PC-9 (cell line): ENCODE results near the gene AFAP1. TPM values are rescaled to one million over a fixed set of nuclear protein-coding genes. Genes with fewer than 3 reads are reported as not detected.
A peak's percentile ranks its signal among the peaks of the same experiment; 100 is the strongest.

Experiments used
- BruUV-seq: library from RNA; stranded (reverse); fragments of 400-500 nt; replicated peaks from 2 replicates; lab custom pipeline; 2021; lab: Mats Ljungman, UMichigan
- CTCF ChIA-PET: fragments of 300-600 bp; sonication (Branson Sonifier 250); formaldehyde crosslinking; loops from one replicate; lab custom pipeline; 2022; ENCODE audit warnings: antibody characterized with exemption; lab: Charles Lee
- POLR2A ChIA-PET: fragments of 300-600 bp; sonication (Branson Sonifier 250); formaldehyde crosslinking; loops from one replicate; lab custom pipeline; 2022; ENCODE audit warnings: antibody characterized with exemption; ENCODE audit not compliant: unreplicated experiment; lab: Charles Lee
- DNase-seq, 2 experiments: peaks; one replicate each; pipeline versions ENCODE4 v3.0.0 to v3.0.0-alpha.2; 2015 to 2022; ENCODE audit warnings: mixed read lengths in 1 of 2
- H2AFZ ChIP-seq: fragments of 200-600 bp; sonication (generic); 2 replicates; pipeline ENCODE4 v1.8.1; 2017; ENCODE audit warnings: antibody characterized with exemption
- H3F3A ChIP-seq: fragments of 200-600 bp; sonication (generic); 2 replicates; pipeline ENCODE4 v1.8.1; 2017; ENCODE audit warnings: antibody characterized with exemption, mild to moderate bottlenecking, low read depth; ENCODE audit not compliant: insufficient read depth
- H3K27ac ChIP-seq: fragments of 200-600 bp; sonication (generic); 2 replicates; pipeline ENCODE4 v1.6.1; 2016; ENCODE audit warnings: mixed run types
- H3K27me3 ChIP-seq: fragments of 200-600 bp; sonication (generic); 2 replicates; pipeline ENCODE4 v1.6.1; 2016; ENCODE audit warnings: low read depth, mixed run types; ENCODE audit not compliant: insufficient read depth
- H3K36me3 ChIP-seq: fragments of 200-600 bp; sonication (generic); 2 replicates; pipeline ENCODE4 v1.6.1; 2016; ENCODE audit warnings: low read depth, mixed run types
- H3K4me1 ChIP-seq: fragments of 200-600 bp; sonication (generic); replicated peaks from 2 replicates; pipeline ENCODE4 v1.6.1; 2016; ENCODE audit warnings: mixed run types; ENCODE audit not compliant: insufficient read depth
- H3K4me2 ChIP-seq: fragments of 200-600 bp; sonication (generic); 2 replicates; pipeline ENCODE4 v1.6.1; 2017; ENCODE audit warnings: mixed run types
- H3K4me3 ChIP-seq: fragments of 200-600 bp; sonication (generic); 2 replicates; pipeline ENCODE4 v1.6.1; 2016; ENCODE audit warnings: mixed run types
- H3K79me2 ChIP-seq: fragments of 200-600 bp; sonication (generic); 2 replicates; pipeline ENCODE4 v1.6.1; 2017; ENCODE audit warnings: low read depth, mixed run types
- H3K9me2 ChIP-seq: fragments of 200-600 bp; sonication (generic); 2 replicates; pipeline ENCODE4 v1.8.1; 2017; ENCODE audit warnings: mild to moderate bottlenecking; ENCODE audit not compliant: insufficient read depth
- H3K9me3 ChIP-seq: fragments of 200-600 bp; sonication (generic); 2 replicates; pipeline ENCODE4 v1.8.1; 2016; ENCODE audit warnings: low read depth; ENCODE audit not compliant: insufficient read depth
- H4K20me1 ChIP-seq: fragments of 200-600 bp; sonication (generic); 2 replicates; pipeline ENCODE4 v1.8.1; 2017; ENCODE audit not compliant: insufficient read depth
- CTCF ChIP-seq: fragments of 200-600 bp; sonication (generic); conservative IDR thresholded peaks from 2 replicates; pipeline ENCODE4 v1.6.1; 2017; ENCODE audit warnings: mixed run types, antibody characterized with exemption, mild to moderate bottlenecking, moderate library complexity
- EZH2 ChIP-seq: fragments of 200-600 bp; sonication (generic); IDR thresholded peaks from 2 replicates; pipeline ENCODE4 v1.8.0; 2017; ENCODE audit warnings: antibody characterized with exemption, low read depth
- intact Hi-C: fragments of 100-400 bp; cut with micrococcal nuclease; formaldehyde crosslinking; loops from one replicate; pipeline ENCODE4 v1.10.0; 2022; ENCODE audit not compliant: unreplicated experiment
- total RNA-seq: library from RNA; stranded (reverse); gene quantifications from 2 replicates; pipeline ENCODE4 v1.2.3, GENCODE V29; 2021

The AFAP1 gene
- total RNA-seq, 1 experiment from 2014 or later, result 69.6 TPM

DNA sequence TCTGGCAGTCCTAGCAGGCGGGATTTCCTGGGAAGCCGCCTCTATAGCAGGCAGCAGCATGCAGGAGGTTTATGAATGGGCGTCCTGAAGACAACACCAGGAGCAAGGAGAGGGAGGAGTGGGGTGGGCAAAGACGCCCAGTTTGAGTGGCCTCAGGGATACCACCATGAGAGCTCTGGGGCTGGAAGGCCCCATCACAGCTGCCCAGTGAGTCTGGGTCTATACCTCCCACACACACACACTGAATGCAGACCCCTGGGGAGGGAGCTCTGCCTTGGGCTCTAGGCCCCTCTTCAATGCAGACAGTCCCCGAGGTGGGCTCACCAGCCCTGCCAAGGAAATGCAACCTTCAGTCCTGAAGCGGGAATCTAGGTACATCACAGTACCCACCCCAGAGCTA, 98.6 kb downstream of the AFAP1 start:
- H3K9me3 ChIP-seq, result no peaks in the 10 kb centered on the region
- ChIA-PET POLR2A (no interaction called here), CTCF (interaction anchor here (0.5 to 0.9 kb wide), 2 partner anchors 39 to 82 kb away, joined by 6 to 10 read pairs; no protein-coding TSS in a partner anchor)
- H3K4me3 ChIP-seq, result no peak overlapping the region
- no peak for TF ChIP-seq CTCF
- no peak for TF ChIP-seq EZH2
- intact Hi-C loops, result no loop called here
- H3K9me2 ChIP-seq, result no peaks in the 10 kb centered on the region
- no peak overlapping the region for H3K4me2 ChIP-seq
- H3F3A ChIP-seq, result peaks cover 44% of the 10 kb centered on the region
- no peaks in the 10 kb centered on the region for H4K20me1 ChIP-seq
- peak overlapping the region; percentile 96; the same call in 1 of the 2 replicates for H3K27ac ChIP-seq
- H2AFZ ChIP-seq, result no peak overlapping the region
- no peaks in the 10 kb centered on the region for H3K27me3 ChIP-seq
- BruUV-seq, result no TSS peak
- H3K36me3 ChIP-seq, result peaks cover 6% of the 10 kb centered on the region; the same call in 1 of the 2 replicates
- H3K4me1 ChIP-seq, result peaks cover 46% of the 10 kb centered on the region
- no peak for DNase-seq
- peaks cover 48% of the 10 kb centered on the region for H3K79me2 ChIP-seq

GRCh38 chr4:7839856-7840255, 99.8 kb downstream of the AFAP1 start:
- H3K4me1 ChIP-seq, result peaks cover 37% of the 10 kb centered on the region
- TF ChIP-seq CTCF (no peak), EZH2 (no peak)
- no peak for DNase-seq
- H3K9me3 ChIP-seq, result no peaks in the 10 kb centered on the region
- intact Hi-C loops, result no loop called here
- no peaks in the 10 kb centered on the region for H4K20me1 ChIP-seq
- ChIA-PET POLR2A (no interaction called here), CTCF (no interaction called here)
- H3K27me3 ChIP-seq, result no peaks in the 10 kb centered on the region
- no peak overlapping the region for H3K4me2 ChIP-seq
- peak overlapping the region; percentile 23; the same call in 1 of the 2 replicates for H3K27ac ChIP-seq
- H3K4me3 ChIP-seq, result no peak overlapping the region
- no peak overlapping the region for H2AFZ ChIP-seq
- peaks cover 37% of the 10 kb centered on the region for H3F3A ChIP-seq
- no TSS peak for BruUV-seq
- H3K36me3 ChIP-seq, result peaks cover 6% of the 10 kb centered on the region; the same call in 1 of the 2 replicates
- H3K79me2 ChIP-seq, result peaks cover 52% of the 10 kb centered on the region
- no peaks in the 10 kb centered on the region for H3K9me2 ChIP-seq

DNA sequence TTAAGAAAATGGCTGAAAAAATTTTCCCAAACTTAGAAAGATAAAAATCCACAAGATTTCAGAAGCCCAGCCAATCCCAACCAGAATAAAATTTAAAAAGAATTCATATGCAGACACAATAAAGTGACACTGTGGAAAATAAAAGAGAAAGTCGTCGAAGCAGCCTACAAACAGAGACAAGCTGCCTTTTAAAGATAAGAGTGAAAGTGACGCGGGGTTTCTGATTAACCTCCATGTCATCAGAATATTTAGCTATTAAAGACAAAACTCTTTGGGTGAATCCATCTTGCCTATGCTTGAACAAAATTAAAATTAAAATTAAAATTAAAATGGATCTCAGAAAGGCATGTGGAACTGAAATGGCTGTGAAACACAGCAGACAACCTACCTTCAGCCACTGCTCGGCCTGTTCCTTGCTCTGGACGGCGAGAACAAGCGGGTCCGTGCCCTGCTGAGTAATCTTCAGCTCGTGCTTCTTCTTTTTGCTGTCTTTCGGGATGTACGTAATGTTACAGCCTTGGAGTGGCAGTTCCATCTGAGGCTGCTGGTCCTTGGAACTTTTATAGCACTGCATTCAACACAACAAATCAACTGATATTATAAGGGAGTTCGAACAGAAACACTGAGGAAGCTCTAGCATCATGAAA, 101.4 kb downstream of the AFAP1 start:
- no peaks in the 10 kb centered on the region for H3K9me3 ChIP-seq
- H2AFZ ChIP-seq, result no peak overlapping the region
- no peak overlapping the region for H3K4me2 ChIP-seq
- peaks cover 21% of the 10 kb centered on the region for H3F3A ChIP-seq
- H3K4me1 ChIP-seq, result peaks cover 21% of the 10 kb centered on the region
- H3K27me3 ChIP-seq, result no peaks in the 10 kb centered on the region
- intact Hi-C loops, result no loop called here
- peaks cover 41% of the 10 kb centered on the region for H3K79me2 ChIP-seq
- no peaks in the 10 kb centered on the region for H4K20me1 ChIP-seq
- ChIA-PET CTCF (no interaction called here), POLR2A (no interaction called here)
- H3K9me2 ChIP-seq, result no peaks in the 10 kb centered on the region
- no peak overlapping the region for H3K4me3 ChIP-seq
- BruUV-seq, result no TSS peak
- DNase-seq, result no peak
- no peak for TF ChIP-seq CTCF
- no peak for TF ChIP-seq EZH2
- peaks cover 6% of the 10 kb centered on the region; the same call in 1 of the 2 replicates for H3K36me3 ChIP-seq
- H3K27ac ChIP-seq, result no peak overlapping the region
